ENCODE measurements around the gene ZNF469.

ZNF469 gene

GRCh38 chr16:88346680-88347505 is 35.9 kb upstream of the ZNF469 start:
- no peak for DNase-seq

GRCh38 chr16:88347656-88348376 is 34.9 kb upstream of the ZNF469 start:
- no peak for DNase-seq

- DNase-seq, result no peak
These were observed 34.2 kb upstream of the ZNF469 start for GRCh38 chr16:88348377-88349152.

GRCh38 chr16:88349153-88349902 is 33.4 kb upstream of the ZNF469 start:
- DNase-seq, result no peak

- DNase-seq, result no peak
These were observed 32.6 kb upstream of the ZNF469 start for GRCh38 chr16:88349903-88350900.

GRCh38 chr16:88350922-88351321 is 31.8 kb upstream of the ZNF469 start:
- DNase-seq, result no peak

- DNase-seq, result no peak
These were observed 31.2 kb upstream of the ZNF469 start for GRCh38 chr16:88351491-88352101.

GRCh38 chr16:88352261-88353200 is 30.2 kb upstream of the ZNF469 start:
- no peak for DNase-seq

GRCh38 chr16:88353232-88353631 is 29.5 kb upstream of the ZNF469 start:
- no peak for DNase-seq

GRCh38 chr16:88353691-88354090 is 29.1 kb upstream of the ZNF469 start:
- DNase-seq, result no peak

- no peak for DNase-seq
These were observed 28.3 kb upstream of the ZNF469 start for GRCh38 chr16:88354229-88355092.

GRCh38 chr16:88355093-88355388 is 27.7 kb upstream of the ZNF469 start:
- DNase-seq, result no peak

- DNase-seq, result no peak
These were observed 27.2 kb upstream of the ZNF469 start for GRCh38 chr16:88355389-88356123.

GRCh38 chr16:88356124-88356726 is 26.5 kb upstream of the ZNF469 start:
- no peak for DNase-seq

- no peak for DNase-seq
These were observed 26.0 kb upstream of the ZNF469 start for GRCh38 chr16:88356727-88357199.

GRCh38 chr16:88357317-88358022 is 25.3 kb upstream of the ZNF469 start:
- DNase-seq, result no peak

- DNase-seq, result no peak
These were observed 24.7 kb upstream of the ZNF469 start for GRCh38 chr16:88358023-88358420.

Measured in NCI-H1092 treated with DMSO at 0.1 percent for 48 hours (cell line).